Measurements from ENCODE around the gene ABCA12.

Gene ABCA12

DNA sequence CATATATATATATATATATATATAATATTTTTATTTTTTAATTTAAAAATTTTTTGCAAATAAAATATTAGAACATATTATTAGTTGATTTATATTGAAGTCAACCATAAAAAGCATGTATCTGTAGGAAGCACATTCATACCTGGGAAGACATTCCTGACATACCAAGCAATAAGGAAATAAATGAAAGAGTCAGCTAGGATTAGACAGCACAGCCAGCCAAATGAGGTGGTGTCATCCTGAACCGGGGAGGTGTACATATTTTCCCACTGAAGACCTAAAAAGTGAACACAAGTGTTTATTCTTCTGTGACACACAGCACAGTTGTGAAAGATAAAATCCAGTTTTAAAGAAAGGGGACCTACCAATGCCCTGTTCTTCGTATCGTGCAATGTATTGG, 149.2 kb downstream of the ABCA12 start:
- Mint-ChIP-seq H3K27ac (no peak overlapping the region), H3K36me3 (no peaks in the 10 kb centered on the region), H3K4me3 (no peak overlapping the region), H3K4me1 (no peaks in the 10 kb centered on the region), H3K9me3 (no peaks in the 10 kb centered on the region)
- DNase-seq (ENCODE audit: low spot score in 2 of 2) (no peak), ATAC-seq (no peak)

DNA sequence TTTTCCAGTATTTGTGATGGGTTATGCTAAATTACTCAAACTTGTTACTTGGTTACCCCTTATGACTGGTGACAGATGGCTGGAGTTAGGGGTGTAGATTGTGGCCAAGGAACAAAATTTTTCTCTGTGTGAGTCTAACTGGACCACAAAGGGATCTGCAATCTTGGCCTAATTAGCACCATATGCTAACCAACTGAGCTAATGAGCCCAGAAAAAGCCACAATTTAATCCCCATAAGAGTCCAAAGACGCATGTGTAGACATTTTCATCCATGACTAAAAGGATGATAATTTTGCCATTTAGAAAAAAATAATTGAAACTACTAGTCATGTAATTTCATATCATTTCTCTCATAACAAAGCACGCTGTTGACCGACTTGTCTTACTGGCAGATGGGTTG, 151.2 kb downstream of the ABCA12 start:
- DNase-seq (ENCODE audit: low spot score in 2 of 2), result no peak
- H3K36me3 Mint-ChIP-seq, result no peaks in the 10 kb centered on the region
- no peaks in the 10 kb centered on the region for H3K9me3 Mint-ChIP-seq
- H3K27ac Mint-ChIP-seq, result no peak overlapping the region
- no peak for ATAC-seq
- H3K4me3 Mint-ChIP-seq, result no peak overlapping the region
- no peaks in the 10 kb centered on the region for H3K4me1 Mint-ChIP-seq

DNA sequence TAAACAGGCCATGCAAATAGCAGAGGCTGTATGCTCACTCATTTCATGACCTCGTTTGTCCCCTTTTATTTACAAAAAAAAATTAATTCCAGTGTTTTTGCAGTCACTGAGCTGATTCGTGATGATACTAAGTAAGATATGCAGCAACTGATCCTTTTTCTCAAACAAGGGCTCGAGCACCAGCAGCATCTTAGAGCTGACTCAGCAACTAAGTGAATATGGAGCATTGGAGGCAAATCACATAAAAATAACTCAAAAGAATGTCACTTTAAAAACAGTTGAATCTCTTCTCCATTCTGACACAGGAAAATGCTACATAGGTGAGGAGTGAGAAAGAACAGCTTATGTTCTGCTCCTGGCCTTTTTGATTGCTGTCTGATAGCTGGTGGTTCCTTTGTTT, 152.8 kb downstream of the ABCA12 start:
- H3K4me1 Mint-ChIP-seq, result no peaks in the 10 kb centered on the region
- H3K36me3 Mint-ChIP-seq, result no peaks in the 10 kb centered on the region
- H3K4me3 Mint-ChIP-seq, result no peak overlapping the region
- ATAC-seq, result no peak
- H3K9me3 Mint-ChIP-seq, result no peaks in the 10 kb centered on the region
- DNase-seq (ENCODE audit: low spot score in 2 of 2), result no peak
- H3K27ac Mint-ChIP-seq, result no peak overlapping the region

DNA sequence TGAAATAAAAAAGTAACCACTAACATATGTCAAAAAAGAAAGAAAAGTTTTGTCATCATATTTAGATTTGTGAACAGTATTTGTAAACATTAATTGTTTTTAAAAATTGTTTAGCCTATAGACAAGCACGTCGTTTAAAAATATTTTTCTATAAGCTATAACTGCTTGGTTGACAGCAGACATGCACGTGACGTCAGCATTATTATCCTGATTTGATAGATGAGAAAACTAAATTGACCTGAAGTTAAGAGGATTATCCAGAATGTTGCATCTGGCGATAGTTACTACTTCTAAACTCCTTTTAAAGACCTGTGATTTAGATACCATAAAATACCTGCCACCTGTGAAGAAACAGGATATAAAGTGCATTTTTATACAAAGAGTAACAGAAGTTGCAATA, 172.0 kb downstream of the ABCA12 start:
- ATAC-seq (no peak), DNase-seq (ENCODE audit: low spot score in 2 of 2) (no peak)
- peaks cover 8% of the 10 kb centered on the region for H3K9me3 Mint-ChIP-seq
- H3K4me3 Mint-ChIP-seq, result no peak overlapping the region
- H3K4me1 Mint-ChIP-seq, result no peaks in the 10 kb centered on the region
- no peak overlapping the region for H3K27ac Mint-ChIP-seq
- no peaks in the 10 kb centered on the region for H3K36me3 Mint-ChIP-seq

DNA sequence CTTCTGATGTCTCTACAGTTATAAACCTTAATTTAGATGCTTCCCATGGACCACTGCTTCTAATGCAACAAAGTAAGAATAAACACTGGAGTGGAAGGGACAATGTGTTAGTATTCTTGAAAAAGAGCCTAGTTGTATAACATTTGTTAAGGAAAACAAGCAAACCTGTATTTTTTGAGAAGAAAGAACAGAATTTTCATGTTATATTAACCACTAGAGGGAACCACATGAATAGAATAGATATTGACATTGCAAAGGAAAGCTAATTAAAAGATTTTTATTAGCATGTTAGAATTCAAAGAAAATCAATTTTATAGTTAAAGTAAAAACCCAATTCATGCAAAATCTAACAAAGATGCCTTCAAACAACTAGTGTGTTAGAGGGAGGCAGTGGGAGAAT, 177.7 kb downstream of the ABCA12 start:
- Mint-ChIP-seq H3K4me1 (no peaks in the 10 kb centered on the region), H3K27ac (no peak overlapping the region), H3K9me3 (peaks cover 8% of the 10 kb centered on the region), H3K4me3 (no peak overlapping the region), H3K36me3 (no peaks in the 10 kb centered on the region)
- ATAC-seq, result no peak
- DNase-seq (ENCODE audit: low spot score in 2 of 2), result no peak

DNA sequence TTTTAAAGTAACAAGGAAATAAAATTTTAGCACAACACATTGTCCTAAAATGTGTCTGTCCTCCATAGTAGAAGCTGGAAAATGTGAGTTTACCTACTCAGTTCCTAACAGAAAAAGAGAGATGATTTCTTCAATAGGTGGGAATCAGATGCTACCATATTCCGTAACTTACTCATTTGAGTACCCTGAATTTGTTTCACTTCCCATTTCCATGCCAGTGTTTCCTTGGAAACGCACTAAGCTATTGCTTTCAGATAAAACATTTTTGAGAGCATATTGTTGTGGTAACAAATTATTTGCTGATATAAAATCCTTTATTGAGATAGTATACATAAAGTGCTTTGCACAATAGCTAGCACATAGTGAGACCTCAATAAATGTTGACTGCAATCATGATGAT, 191.5 kb downstream of the ABCA12 start:
- no peak for ATAC-seq
- Mint-ChIP-seq H3K27ac (no peak overlapping the region), H3K4me1 (no peaks in the 10 kb centered on the region), H3K36me3 (no peaks in the 10 kb centered on the region), H3K4me3 (no peak overlapping the region), H3K9me3 (no peaks in the 10 kb centered on the region)
- no peak for DNase-seq (ENCODE audit: low spot score in 2 of 2)

DNA sequence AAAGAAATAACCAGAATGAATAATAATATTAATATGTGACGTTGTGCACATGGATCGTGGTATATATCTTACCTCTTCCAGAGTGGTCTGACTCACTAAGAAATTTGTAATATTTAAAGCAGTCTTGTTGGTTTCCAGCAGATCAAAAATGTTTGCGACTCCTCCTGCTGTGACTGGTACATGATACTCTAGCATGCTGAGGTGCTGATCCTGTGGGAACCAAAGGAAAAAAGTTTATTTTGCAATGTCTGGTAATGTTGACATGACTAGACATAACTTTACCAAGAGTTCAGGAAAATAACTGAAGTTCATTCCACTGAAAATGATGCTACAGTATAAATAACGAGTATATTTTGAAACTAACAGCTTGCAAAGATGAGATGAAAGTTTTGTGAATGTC, 204.4 kb downstream of the ABCA12 start:
- Mint-ChIP-seq H3K27ac (no peak overlapping the region), H3K4me3 (no peak overlapping the region), H3K36me3 (no peaks in the 10 kb centered on the region), H3K9me3 (no peaks in the 10 kb centered on the region), H3K4me1 (no peaks in the 10 kb centered on the region)
- DNase-seq (ENCODE audit: low spot score in 2 of 2), result no peak
- ATAC-seq, result no peak

DNA sequence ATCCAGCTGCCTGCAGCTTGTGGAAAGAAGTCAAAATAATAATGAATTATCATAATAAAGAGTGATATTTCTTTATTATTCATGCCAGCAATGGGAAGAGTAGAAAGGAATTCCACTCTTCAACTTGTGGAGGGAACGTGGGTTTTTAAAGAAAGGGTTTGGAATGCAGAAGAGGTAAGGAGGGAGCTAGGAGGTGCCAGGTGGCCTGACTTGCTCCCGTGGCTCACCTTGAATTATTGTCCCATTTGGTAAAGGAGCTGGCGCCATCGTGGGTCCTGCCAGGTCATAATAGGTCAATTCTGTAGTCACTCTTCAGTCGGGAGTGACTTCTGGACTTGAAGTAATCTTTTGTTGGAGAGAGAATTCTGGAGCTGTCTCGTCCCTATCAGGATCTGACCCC, 233.8 kb downstream of the ABCA12 start:
- no peak overlapping the region for H3K27ac Mint-ChIP-seq
- ATAC-seq (no peak), DNase-seq (ENCODE audit: low spot score in 2 of 2) (no peak)
- no peak overlapping the region for H3K4me3 Mint-ChIP-seq
- no peaks in the 10 kb centered on the region for H3K36me3 Mint-ChIP-seq
- no peaks in the 10 kb centered on the region for H3K4me1 Mint-ChIP-seq
- no peaks in the 10 kb centered on the region for H3K9me3 Mint-ChIP-seq

DNA sequence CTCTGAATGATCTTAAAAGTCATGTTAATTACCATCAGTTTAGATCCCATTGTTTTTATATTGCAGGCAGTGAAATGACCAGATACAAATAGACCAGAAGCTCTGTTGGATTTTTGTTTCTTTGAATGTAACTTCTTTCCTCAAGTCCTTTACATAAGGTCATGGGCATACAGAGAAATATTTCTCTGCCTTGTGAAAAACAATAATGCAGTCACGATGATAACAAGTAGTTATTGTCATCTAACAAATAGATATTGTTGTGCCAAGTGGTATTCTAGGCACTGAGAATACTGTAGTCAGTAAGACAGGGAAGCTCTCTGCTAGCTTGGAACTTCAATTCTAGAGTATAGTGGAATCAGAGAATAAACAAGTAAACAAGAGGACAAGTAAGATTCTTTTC, 234.2 kb downstream of the ABCA12 start:
- Mint-ChIP-seq H3K36me3 (no peaks in the 10 kb centered on the region), H3K4me1 (no peaks in the 10 kb centered on the region), H3K4me3 (no peak overlapping the region), H3K27ac (no peak overlapping the region), H3K9me3 (no peaks in the 10 kb centered on the region)
- no peak for DNase-seq (ENCODE audit: low spot score in 2 of 2)
- ATAC-seq, result no peak

DNA sequence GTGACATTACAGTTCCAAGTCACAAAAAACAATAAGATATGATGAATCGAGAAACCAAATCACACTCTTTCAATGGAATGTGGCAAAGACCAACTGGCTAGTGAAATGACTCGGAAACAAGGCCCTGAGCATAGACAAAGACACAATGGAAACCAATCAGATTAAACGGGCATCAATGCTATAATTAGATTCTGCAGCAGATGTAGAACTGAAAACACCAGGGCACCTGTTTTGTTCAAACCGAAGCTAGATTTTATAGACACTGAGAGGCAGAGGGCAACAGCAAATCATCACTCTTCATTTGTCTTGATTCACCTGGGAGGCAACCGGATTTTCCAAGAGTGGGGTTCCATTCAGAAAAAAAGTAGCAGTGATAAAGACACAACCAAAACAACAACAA, 236.1 kb downstream of the ABCA12 start:
- Mint-ChIP-seq H3K4me1 (no peaks in the 10 kb centered on the region), H3K9me3 (no peaks in the 10 kb centered on the region), H3K36me3 (no peaks in the 10 kb centered on the region), H3K4me3 (no peak overlapping the region), H3K27ac (no peak overlapping the region)
- DNase-seq (ENCODE audit: low spot score in 2 of 2), result no peak
- no peak for ATAC-seq

DNA sequence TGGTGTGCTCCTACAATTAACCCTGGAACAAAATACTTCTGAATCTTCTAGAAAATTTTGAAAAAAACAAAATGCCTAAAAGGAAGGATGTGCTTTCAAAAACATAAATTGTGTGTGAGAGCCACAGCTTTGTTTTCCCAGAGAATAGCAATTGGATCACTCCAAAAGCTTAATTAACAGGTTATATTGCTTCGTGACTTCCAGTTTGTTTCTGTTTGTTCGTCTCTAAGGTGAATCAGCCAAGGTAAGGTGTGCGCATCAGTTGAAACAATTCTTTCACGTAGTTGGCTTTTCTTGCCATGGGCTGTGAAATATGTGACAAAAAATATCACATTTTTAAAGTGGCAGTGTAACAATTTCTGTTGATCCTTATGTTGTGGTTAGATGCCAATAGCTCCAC, 238.7 kb downstream of the ABCA12 start:
- H3K27ac Mint-ChIP-seq, result no peak overlapping the region
- ATAC-seq (no peak), DNase-seq (ENCODE audit: low spot score in 2 of 2) (no peak)
- no peak overlapping the region for H3K4me3 Mint-ChIP-seq
- no peaks in the 10 kb centered on the region for H3K9me3 Mint-ChIP-seq
- no peaks in the 10 kb centered on the region for H3K4me1 Mint-ChIP-seq
- H3K36me3 Mint-ChIP-seq, result no peaks in the 10 kb centered on the region

DNA sequence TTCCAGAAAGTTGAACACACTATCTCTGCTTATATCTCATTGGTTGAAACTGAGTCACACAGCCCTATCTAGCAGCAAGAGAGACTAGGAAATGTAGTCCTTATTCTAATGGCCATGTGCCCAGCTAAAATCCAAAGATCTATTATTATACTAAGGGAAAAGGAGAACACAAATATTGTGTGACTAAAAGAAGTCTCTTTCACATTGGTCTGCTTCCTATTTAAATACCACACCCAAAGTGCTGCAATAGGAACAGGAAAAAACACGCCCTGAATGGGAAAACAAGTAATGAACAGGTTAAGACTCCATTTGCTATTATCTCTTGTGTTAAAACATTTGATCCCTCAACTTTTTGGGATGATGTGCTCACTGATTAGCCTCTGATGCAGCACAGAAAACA, 242.2 kb downstream of the ABCA12 start:
- no peaks in the 10 kb centered on the region for H3K36me3 Mint-ChIP-seq
- H3K4me3 Mint-ChIP-seq, result no peak overlapping the region
- H3K27ac Mint-ChIP-seq, result no peak overlapping the region
- H3K4me1 Mint-ChIP-seq, result no peaks in the 10 kb centered on the region
- DNase-seq (ENCODE audit: low spot score in 2 of 2) (no peak), ATAC-seq (no peak)
- no peaks in the 10 kb centered on the region for H3K9me3 Mint-ChIP-seq

DNA sequence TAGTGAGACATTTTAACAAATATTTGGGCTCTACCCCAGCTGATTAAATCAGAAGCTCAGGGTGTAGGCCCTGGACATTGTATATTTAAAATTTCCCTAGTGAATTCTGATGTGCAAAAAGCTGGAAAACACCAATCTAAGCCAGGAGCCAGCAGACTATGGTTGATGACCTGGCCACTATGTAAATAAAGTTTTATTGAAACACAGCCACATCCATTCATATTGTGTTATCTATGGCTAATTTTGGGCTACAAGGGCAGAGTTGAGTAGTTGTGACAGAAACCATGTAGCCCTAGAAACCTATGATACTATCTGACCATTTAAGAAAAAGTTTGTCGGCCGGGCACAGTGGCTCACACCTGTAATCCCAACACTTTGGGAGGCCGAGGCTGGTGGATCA, 243.0 kb downstream of the ABCA12 start:
- Mint-ChIP-seq H3K4me1 (no peaks in the 10 kb centered on the region), H3K27ac (no peak overlapping the region), H3K36me3 (no peaks in the 10 kb centered on the region), H3K9me3 (no peaks in the 10 kb centered on the region), H3K4me3 (no peak overlapping the region)
- DNase-seq (ENCODE audit: low spot score in 2 of 2) (no peak), ATAC-seq (no peak)

DNA sequence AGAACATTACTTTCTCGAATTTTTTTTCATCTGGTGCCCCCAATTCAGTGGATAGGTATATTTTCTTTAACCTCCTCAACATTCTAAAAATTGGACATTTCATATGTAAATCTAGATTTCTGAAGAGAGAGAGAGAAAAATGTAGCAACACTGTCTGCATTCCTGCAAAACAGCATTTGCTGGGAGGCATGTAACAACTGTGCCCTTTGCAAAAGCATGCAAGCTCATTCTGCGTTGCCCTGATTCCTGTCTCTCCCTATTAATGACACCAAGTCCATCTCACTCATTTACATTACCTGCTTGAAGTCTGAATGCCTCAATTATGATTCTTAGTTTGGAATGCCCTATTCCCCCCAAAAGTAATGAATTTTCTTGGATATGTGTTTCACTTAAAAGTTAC, 249.1 kb downstream of the ABCA12 start:
- no peak for DNase-seq (ENCODE audit: low spot score in 2 of 2)
- Mint-ChIP-seq H3K27ac (no peak overlapping the region), H3K9me3 (no peaks in the 10 kb centered on the region), H3K36me3 (no peaks in the 10 kb centered on the region), H3K4me3 (no peak overlapping the region), H3K4me1 (no peaks in the 10 kb centered on the region)
- ATAC-seq, result no peak

DNA sequence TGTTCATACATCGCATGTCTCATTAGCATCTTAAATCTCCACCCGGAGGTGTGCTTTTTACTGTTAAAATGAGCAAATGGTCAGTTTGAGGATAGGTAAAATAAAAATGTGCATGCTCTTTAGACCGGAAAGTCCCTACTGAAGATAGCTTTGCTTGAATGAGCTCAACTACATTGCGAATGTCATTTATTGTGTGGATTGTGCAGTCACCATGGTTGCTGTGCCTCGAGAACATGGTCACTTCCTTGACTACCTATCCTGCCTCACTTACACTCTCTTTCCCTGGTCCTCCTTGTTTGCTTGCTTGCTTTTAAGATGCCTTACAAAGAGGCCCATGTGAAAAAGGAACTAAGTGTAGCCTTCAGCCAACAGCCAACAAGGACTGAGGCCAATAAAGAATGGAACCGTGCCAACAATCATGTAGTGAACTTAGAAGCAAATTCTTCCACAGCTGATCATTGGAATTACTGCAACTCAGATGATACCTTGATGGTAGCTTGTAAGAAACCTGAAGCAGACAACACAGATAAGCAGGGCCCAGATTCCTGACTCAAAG, 256.7 kb downstream of the ABCA12 start:
- Mint-ChIP-seq H3K4me3 (no peak overlapping the region), H3K4me1 (no peaks in the 10 kb centered on the region), H3K27ac (no peak overlapping the region), H3K36me3 (no peaks in the 10 kb centered on the region), H3K9me3 (no peaks in the 10 kb centered on the region)
- DNase-seq (ENCODE audit: low spot score in 2 of 2) (no peak), ATAC-seq (no peak)

Measured in stimulated activated effector memory CD8-positive, alpha-beta T cell treated with anti-CD3 and anti-CD28 coated beads, Interleukin-12 subunit alpha, Interleukin-12 subunit beta, amount 100 ng/mL, for 72 hours (primary cell).